IPS DF 4.7 (cell line): ENCODE results near the gene ITGB1BP1.

Source experiments
- DNase-seq: peaks from one replicate; pipeline ENCODE4 v3.0.0-alpha.2; 2013; ENCODE audit warnings: low spot score; ENCODE audit errors: extremely low read depth

Gene ITGB1BP1

GRCh38 chr2:9428965-9429577, 5.7 kb upstream of the ITGB1BP1 start:
- no peak for DNase-seq

- DNase-seq, result no peak
Observed at GRCh38 chr2:9424447-9425164, 1.3 kb upstream of the ITGB1BP1 start.

DNA sequence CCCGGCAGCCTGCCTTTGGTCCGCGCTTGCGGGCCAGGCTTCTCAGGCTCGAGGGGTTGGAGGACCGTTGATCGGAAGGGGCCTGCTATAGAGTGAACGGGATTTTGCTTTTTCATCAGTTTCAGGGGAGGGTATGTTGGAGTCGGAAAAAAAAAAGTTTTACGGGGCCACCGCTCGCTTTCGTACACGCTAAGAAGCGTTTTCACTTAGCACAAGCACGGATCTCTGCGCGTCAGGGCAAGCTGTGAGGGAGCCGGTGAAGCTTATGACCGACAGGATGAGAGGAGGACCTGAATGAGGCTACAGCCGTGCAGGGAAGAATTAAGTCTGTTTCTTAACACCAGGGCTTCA, 569 bp upstream of the ITGB1BP1 start:
- no peak for DNase-seq

- DNase-seq, result no peak
Observed at GRCh38 chr2:9422321-9423099, 818 bp downstream of the ITGB1BP1 start.

DNA sequence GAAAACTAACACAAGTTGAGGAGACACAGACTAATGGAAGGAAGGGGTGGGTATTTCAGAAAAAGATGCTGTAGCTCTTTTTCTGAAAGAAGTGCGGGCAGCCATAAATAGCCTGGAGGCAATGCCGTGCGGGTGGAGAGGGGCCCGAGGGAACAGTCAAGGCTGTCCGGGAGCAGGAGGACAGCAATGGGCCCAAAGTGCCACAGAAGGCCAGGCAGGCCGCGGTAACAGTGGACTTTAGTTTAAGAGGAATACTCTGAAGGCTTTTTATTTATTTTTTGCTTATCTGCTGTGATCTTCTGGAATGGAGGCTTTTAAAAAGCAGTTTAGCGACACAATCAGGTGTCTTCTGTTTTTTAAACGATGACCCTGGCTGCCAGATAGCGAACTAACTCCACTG, 2.8 kb downstream of the ITGB1BP1 start:
- DNase-seq, result no peak

DNA sequence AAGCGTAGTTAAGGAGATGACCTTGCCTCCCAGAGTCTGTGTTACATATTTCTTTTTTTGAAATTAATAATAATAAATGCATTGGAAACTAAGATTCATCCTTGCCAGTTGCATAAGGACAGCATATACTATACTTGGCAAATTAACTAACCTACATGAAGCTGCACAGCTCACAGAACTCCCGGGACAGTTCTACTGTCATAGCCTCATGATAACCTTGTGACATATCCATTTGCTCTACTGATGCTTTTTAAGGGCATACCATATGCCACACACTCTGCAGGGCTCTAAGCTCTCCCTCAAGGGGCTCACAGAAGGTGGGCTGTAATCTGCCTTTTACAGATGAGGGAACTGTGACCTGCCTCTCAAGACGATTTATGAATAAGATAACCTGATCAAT, 3.8 kb downstream of the ITGB1BP1 start:
- DNase-seq, result no peak

- no peak for DNase-seq
Observed at GRCh38 chr2:9418746-9419145, 4.6 kb downstream of the ITGB1BP1 start.

GRCh38 chr2:9417725-9418124, 5.6 kb downstream of the ITGB1BP1 start:
- no peak for DNase-seq

DNA sequence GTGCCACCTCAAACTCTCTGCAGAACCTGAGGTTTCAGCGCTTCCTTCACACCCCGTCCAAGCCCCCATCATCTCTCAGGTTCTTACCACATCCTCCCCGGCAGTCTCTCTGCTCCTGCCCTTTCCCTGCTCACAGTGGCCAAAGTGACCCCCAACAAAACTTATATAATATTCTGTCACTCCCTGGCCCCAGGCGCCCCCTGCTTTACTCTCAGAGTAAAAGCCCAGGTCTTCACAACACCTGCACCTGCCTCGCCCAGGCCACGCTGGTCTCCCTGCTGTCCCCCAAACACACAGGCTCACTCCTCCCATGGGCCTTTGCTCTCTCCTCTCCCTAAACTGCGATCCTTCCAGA, 6.4 kb downstream of the ITGB1BP1 start:
- no peak for DNase-seq

- no peak for DNase-seq
Observed at GRCh38 chr2:9416267-9416961, 6.9 kb downstream of the ITGB1BP1 start.

GRCh38 chr2:9415516-9416169, 7.7 kb downstream of the ITGB1BP1 start:
- no peak for DNase-seq

DNA sequence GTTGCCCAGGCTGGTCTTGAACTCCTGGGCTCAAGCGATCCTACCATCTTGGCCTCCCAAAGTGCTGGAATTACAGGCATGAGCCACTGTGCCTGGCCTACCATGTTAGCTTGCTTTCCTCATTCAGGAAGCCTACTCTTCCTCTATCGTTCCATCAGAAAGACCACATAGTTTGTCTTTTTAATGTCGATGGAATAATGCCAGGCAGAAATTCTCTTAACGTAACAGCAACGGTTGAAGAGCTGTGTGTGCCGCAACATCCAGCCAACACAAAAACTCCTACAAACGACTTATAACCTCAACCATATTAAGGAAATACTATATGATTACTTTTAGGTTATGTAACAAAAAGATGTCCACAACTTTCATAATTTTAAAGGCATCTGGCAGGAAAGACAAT, 10.5 kb downstream of the ITGB1BP1 start:
- no peak for DNase-seq

GRCh38 chr2:9410108-9410507, 13.2 kb downstream of the ITGB1BP1 start:
- DNase-seq, result no peak

- DNase-seq, result no peak
Observed at GRCh38 chr2:9408641-9409151, 14.6 kb downstream of the ITGB1BP1 start.

GRCh38 chr2:9407363-9407811, 15.9 kb downstream of the ITGB1BP1 start:
- no peak for DNase-seq

DNA sequence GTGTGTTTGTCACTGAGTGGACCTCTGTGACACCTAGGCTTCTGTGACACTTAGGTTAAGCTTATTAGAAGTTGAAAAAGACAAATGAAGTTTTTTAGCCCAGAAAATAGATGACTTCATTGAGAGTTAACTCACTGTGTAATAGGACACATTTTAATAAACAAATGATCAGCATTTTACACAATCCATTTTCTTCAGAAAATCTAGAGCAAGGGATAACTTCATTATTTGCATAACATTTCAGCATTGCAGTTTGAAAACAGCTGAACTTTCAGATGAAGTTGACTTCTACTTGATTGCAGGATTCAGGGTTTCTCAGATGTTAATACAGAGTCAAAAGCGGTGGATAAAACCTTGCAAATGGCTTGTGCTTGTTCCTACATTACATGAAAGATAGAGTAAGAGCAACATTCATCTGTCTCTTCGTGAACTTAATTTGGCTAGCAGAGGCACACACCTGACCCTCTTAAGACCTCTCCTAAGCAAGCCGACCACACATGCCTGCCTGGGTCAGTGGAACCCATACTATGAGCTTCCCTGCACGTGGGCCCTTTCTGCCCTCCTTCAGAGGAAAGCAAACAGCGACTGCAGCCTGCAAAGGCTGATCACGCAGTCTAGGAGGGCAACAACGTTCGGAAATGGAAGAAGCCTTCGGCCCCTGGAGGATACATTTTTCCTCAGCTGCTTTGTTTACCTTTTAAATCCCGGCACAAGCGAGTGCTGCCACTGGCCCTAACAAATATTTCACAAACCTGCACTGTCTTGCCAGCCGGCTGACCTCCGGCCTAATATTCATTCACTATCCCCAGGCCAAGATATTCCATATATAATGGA, 16.6 kb downstream of the ITGB1BP1 start:
- DNase-seq, result no peak

DNA sequence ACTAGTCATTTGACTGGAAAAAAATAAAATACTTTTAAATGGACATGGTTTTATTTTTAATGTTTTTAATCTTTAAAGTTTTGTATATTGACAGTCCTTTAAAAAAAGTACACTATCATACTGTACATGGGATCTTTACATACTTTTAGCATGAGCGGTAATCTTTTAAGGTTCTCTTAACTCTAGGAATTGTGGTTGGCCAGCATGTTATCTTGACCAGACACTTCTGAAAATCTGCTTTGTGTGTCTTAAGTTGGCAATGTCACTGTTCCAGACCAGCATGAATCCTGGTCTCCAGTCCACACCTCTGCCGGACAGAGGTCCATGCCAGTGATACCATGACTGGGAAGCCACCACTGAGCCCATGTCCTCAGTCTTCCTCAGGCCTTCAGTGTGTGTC, 17.7 kb downstream of the ITGB1BP1 start:
- no peak for DNase-seq

- DNase-seq, result no peak
Observed at GRCh38 chr2:9404451-9404850, 18.9 kb downstream of the ITGB1BP1 start.

- DNase-seq, result no peak
Observed at GRCh38 chr2:9403924-9404323, 19.4 kb downstream of the ITGB1BP1 start.

- no peak for DNase-seq
Observed at GRCh38 chr2:9401646-9402371, 21.5 kb downstream of the ITGB1BP1 start.
